Putamen (tissue), 1 donor: ENCODE measurements around the gene RWDD2A.
A peak's percentile ranks its signal among the peaks of the same experiment; 100 is the strongest.

ENCODE experiments used
- DNase-seq: peaks from one replicate; pipeline ENCODE4 v3.0.0-alpha.2; 2016; ENCODE audit warnings: low spot score

RWDD2A gene

DNA sequence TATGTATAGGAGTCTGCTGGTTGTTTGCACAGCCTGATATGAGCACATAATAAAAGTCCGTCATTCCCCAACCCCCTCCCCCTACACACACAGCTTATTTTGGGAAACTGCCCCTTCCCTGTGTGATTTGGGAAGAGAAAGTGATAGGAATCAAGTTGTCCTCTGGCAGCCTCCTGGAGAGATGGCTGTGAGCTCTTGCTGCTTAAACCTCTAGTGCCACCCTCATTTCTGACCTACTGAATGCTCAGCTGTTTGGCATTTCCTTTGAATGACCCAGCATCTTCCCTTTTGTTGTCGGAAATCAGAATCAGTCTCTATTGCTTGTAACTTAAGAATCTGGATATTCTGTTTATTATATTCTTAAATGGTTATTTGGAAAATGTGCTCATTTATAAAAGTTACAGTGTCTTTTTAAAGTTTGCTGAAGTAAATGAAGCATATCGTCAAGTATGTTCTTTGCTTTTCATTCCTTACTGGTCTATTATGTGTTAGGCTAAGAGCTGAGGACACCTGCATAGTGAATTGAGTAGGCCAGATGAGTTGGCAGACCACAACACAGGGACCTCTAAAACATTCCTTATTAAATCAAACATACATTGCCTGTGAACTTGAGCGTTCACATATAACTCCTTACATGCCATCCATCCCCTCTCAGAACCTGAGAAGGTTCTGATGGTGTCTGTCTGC lies 5.5 kb downstream of the RWDD2A start:
- no peak for DNase-seq

DNA sequence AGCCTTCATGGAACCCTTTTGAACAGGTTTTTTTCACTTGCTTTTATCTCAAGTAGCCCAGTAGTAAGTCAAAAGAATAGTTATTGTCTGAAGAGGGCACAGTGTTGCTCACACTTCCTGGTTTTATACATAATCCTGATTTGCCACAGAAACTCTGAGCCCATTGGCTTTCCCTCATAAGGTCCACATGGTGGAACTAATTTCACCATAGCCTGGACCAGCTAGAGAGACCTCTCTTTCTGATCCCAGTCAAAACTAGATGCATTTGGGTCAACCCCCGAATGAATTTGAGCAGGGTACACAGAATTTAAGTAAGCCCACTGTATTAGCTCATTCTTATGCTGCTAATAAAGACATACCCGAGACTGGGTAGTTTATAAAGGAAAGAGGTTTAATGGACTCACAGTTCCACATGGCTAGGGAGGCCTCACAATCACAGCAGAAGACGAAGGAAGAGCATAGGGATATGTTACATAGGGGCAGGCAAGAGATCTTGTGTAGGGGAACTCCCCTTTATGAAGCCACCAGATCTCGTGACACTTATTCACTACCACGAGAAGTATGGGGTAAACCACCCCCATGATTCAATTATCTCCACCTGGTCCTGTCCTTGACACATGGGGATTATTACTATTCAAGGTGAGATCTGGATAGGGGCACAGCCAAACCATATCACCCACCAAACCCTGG lies 6.2 kb downstream of the RWDD2A start:
- no peak for DNase-seq

- DNase-seq: no peak
Observed at GRCh38 chr6:83199863-83200225, 6.7 kb downstream of the RWDD2A start.

GRCh38 chr6:83202031-83202430 lies 8.9 kb downstream of the RWDD2A start:
- DNase-seq: no peak

- peak; percentile 76 for DNase-seq
Observed at GRCh38 chr6:83215131-83216047, 22.2 kb downstream of the RWDD2A start.

DNA sequence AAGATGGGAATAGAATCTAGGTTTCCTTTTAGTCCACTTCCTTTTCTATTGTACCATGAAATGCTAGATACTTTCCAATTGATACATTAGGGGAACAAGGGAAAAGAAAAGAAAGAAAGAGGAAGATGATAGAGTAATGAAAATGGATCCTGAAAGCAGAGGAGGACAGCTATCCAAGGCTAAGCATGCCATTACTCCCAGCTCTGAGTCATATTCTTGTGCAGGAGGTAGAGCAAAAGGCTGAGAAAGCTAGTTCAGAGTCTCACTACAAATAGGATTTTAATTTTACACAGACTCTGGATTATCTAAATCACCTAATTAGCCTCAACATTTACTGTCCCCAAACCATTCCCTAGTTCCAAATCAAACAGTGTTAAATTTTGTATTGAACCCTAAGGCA lies 23.6 kb downstream of the RWDD2A start:
- no peak for DNase-seq

- no peak for DNase-seq
Observed at GRCh38 chr6:83218646-83219045, 25.5 kb downstream of the RWDD2A start.

- DNase-seq: no peak
Observed at GRCh38 chr6:83220121-83220520, 27.0 kb downstream of the RWDD2A start.

DNA sequence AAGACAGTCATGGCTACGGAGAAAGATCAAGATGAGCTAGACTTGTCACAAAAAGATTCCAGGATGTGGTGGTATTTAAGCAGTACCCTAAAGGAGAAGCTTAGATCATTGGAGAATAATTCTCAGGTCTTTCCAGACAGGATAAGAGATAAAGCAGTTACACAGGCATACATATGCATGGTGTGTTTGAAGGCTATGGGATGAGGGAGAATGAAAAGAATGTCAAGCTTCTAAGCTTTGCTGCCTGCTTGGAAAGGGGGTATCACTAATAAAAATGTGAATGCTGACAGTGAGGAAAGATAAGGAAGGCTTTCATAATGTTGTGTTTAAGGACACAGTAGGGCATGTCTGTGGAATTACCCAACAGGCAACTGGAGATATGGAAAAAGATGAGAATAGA lies 28.1 kb downstream of the RWDD2A start:
- DNase-seq: no peak

DNA sequence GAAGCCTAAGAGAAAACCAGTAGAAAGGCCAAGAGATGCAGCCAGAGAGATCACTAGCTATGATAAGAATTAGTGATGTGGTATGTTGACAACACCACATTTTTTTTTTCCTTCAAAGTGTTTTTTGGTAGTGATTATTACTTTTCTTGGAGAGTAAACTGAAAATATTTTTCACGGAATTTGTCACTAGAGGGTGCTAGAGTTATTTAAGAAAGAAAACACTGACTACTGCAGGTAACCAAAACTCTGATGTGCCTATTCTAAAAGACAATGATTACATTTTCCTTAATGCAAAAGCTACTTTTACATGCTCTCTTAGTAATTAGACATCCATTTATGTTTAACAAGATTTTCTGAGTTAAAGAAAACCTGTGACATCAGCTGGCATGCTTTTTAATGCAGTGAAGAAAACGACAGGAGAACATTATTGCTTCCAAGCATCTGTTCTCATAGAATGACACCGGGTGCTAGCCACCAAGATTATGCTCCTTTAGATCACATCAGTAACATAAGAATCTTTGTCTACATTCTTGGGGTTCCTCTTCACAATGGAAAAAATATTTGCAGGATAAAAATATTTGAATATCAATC lies 28.8 kb downstream of the RWDD2A start:
- DNase-seq: peak; percentile 36

DNA sequence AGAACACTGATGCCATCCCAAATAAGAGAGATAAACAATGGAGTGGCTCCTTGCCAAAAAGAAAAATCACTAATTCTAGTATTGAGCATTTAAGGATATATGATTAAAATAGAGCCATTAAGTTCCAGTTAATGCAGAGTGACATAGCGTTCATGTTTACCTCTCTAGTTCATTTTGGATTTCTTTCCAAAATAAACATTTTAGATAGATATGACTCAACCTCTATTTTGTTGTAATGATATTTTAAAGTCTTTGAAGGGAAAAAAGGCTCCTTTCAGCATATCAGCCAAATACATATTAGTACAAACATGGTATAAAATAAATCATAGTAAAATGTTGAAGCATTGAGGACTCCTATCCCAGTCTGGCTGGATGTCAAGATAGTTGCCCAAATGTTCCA lies 33.4 kb downstream of the RWDD2A start:
- DNase-seq: no peak

- DNase-seq: no peak
Observed at GRCh38 chr6:83231146-83231545, 38.0 kb downstream of the RWDD2A start.

DNA sequence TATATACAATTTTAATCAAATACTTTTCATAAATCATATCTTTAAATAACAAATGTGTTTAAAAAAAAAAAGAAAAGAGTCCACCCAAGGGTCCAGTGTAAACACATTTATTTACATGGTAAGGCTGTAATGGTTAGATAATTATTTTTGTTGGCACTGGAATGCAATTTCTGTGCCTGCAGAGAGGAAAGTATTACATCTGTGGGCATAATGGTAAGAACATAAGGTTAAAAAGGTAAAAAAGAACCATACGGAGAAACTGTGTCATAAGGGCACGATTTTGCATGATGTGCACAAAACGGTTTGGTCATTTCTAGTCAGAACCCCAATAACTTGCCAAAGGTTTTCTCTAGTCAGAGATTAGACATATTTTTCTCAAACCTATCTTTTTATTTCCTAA lies 54.3 kb downstream of the RWDD2A start:
- DNase-seq: no peak
